ENCODE measurements around the gene TMPRSS4. TPM values are rescaled to one million over a fixed set of nuclear protein-coding genes. Genes with fewer than 3 reads are reported as not detected.
A peak's percentile ranks its signal among the peaks of the same experiment; 100 is the strongest.

The TMPRSS4 gene
- total RNA-seq, 1 experiment from 2014 or later: not detected

DNA sequence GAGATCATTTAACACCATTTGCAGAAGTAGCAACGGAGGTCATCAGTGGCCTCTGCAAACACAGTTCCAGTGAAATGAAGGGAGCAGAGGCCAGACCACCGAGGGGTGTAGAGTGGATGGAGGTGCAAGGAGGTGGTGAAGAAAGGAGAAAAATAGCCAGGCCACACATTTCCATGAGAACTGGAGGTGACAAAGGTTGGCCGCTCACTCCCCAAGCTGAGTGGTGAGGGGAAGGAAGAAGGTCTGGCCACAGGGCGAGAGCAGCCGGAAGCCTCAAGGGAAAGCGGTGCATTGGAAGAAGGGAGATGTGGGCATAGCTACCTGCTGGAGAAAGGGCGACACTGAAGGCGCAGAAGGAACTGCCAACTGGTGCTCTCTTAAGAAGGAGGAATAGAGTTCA is 20.1 kb upstream of the TMPRSS4 start:
- H2AK5ac ChIP-seq (ENCODE audit: insufficient read length, low read length): no peak overlapping the region
- H2BK120ac ChIP-seq (ENCODE audit: low read depth, low read length, poor library complexity, severe bottlenecking): no peak overlapping the region

More for the DNA sequence above, 20.1 kb upstream of the TMPRSS4 start:
- no peaks in the 10 kb centered on the region for H3K36me3 Mint-ChIP-seq (ENCODE audit: insufficient read depth in 1 of 3, low read depth in 3 of 3)
- peaks cover 2 to 9% of the 10 kb centered on the region in 2 experiments; a peak in 3 of 4 replicates for H3K4me1 Mint-ChIP-seq
- H2BK5ac ChIP-seq (ENCODE audit: insufficient read length, low read length): no peak overlapping the region
- no peaks in the 10 kb centered on the region for H3K9me3 Mint-ChIP-seq
- DNase-seq: no peak
- no peak overlapping the region for H2BK15ac ChIP-seq (ENCODE audit: low read depth, low read length)
- peaks cover 17% of the 10 kb centered on the region for H3K27me3 Mint-ChIP-seq (ENCODE audit: low read depth)
- H3K27ac Mint-ChIP-seq: peak overlapping the region in 1 of 3 experiments; percentile 14; a peak in 1 of 7 replicates
- H4K20me1 ChIP-seq (ENCODE audit: control insufficient read depth, insufficient read depth, insufficient read length): no peaks in the 10 kb centered on the region
- no peaks in the 10 kb centered on the region for H3K27me3 ChIP-seq (ENCODE audit: insufficient read depth, low read length)
- no peak overlapping the region for H3K4ac ChIP-seq (ENCODE audit: low read depth, low read length)
- H2BK12ac ChIP-seq (ENCODE audit: insufficient read length, low read depth, low read length): no peak overlapping the region
- H3K23ac ChIP-seq (ENCODE audit: insufficient read length, low read depth, low read length): no peak overlapping the region
- no peak overlapping the region for H3T11ph ChIP-seq (ENCODE audit: low read length)
- H3K79me1 ChIP-seq (ENCODE audit: insufficient read depth, low read depth, low read length, poor library complexity, severe bottlenecking): no peaks in the 10 kb centered on the region
- H3K14ac ChIP-seq (ENCODE audit: insufficient read depth, low read length): no peak overlapping the region; the same call in 1 of the 2 replicates
- no CpG with 5 or more reads among the region's 8 CpGs for WGBS (ENCODE audit: extremely low coverage, insufficient read length, low lambda C conversion rate)
- H3K56ac ChIP-seq (ENCODE audit: insufficient read length, low read depth, low read length): no peak overlapping the region
- H3K27ac ChIP-seq (ENCODE audit: insufficient read length, low read depth, low read length): no peak overlapping the region
- no peak overlapping the region for H2BK20ac ChIP-seq (ENCODE audit: low read depth, low read length, poor library complexity, severe bottlenecking)
- H3K4me2 ChIP-seq (ENCODE audit: insufficient read depth, insufficient read length, low read length): no peak overlapping the region
- no peak overlapping the region for H4K8ac ChIP-seq (replicated peaks; ENCODE audit: insufficient read length, low read depth, low read length)
- no peak overlapping the region for H2AFZ ChIP-seq (ENCODE audit: low read length)
- H3K4me1 ChIP-seq (ENCODE audit: insufficient read depth, low read length): no peaks in the 10 kb centered on the region
- no peaks in the 10 kb centered on the region for H3K23me2 ChIP-seq (ENCODE audit: insufficient read length, low read depth, low read length, poor library complexity, severe bottlenecking)
- H3K4me3 Mint-ChIP-seq: no peak overlapping the region
- H3K9me3 ChIP-seq (ENCODE audit: control insufficient read depth, low read depth, low read length): no peaks in the 10 kb centered on the region
- H4K91ac ChIP-seq (ENCODE audit: insufficient read length, low read depth, low read length): no peak overlapping the region
- H3K9ac ChIP-seq (ENCODE audit: extremely low read depth, insufficient read length, low read length): no peak overlapping the region
- TF ChIP-seq, protein P1, sequence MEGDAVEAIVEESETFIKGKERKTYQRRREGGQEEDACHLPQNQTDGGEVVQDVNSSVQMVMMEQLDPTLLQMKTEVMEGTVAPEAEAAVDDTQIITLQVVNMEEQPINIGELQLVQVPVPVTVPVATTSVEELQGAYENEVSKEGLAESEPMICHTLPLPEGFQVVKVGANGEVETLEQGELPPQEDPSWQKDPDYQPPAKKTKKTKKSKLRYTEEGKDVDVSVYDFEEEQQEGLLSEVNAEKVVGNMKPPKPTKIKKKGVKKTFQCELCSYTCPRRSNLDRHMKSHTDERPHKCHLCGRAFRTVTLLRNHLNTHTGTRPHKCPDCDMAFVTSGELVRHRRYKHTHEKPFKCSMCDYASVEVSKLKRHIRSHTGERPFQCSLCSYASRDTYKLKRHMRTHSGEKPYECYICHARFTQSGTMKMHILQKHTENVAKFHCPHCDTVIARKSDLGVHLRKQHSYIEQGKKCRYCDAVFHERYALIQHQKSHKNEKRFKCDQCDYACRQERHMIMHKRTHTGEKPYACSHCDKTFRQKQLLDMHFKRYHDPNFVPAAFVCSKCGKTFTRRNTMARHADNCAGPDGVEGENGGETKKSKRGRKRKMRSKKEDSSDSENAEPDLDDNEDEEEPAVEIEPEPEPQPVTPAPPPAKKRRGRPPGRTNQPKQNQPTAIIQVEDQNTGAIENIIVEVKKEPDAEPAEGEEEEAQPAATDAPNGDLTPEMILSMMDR (conservative IDR thresholded peaks at IDR 0.05): no peak
- no peak overlapping the region for H4K5ac ChIP-seq (ENCODE audit: insufficient read length, low read depth, low read length)
- no peaks in the 10 kb centered on the region for H3K79me2 ChIP-seq (ENCODE audit: insufficient read depth, low read length)
- no peak overlapping the region for H3K18ac ChIP-seq (ENCODE audit: insufficient read length, low read depth, low read length)
